GM06990 (cell line): ENCODE measurements around the gene PDRG1.

Experiments
- DNase-seq: peaks from one replicate; pipeline ENCODE4 v3.0.0-alpha.2; 2011; ENCODE audit not compliant: insufficient read length; ENCODE audit errors: extremely low read depth
- H3K27me3 ChIP-seq: replicated peaks from 2 replicates; pipeline ENCODE4 v1.6.0; 2011; ENCODE audit warnings: low read length; ENCODE audit not compliant: control insufficient read depth, insufficient read depth
- H3K36me3 ChIP-seq: 2 replicates; pipeline ENCODE4 v1.5.1; 2011; ENCODE audit warnings: low read length; ENCODE audit not compliant: control insufficient read depth, insufficient read depth
- H3K4me3 ChIP-seq: replicated peaks from 2 replicates; pipeline ENCODE4 v1.5.1; 2011; ENCODE audit warnings: low read depth, mild to moderate bottlenecking, control low read depth, low read length
- TF ChIP-seq, protein P1 (sequence below): IDR thresholded peaks from 2 replicates; pipeline ENCODE4 v1.5.1; 2011; ENCODE audit warnings: low read length, control low read depth, mild to moderate bottlenecking, inconsistent platforms; ENCODE audit not compliant: insufficient read depth, poor library complexity, severe bottlenecking

The PDRG1 gene

DNA sequence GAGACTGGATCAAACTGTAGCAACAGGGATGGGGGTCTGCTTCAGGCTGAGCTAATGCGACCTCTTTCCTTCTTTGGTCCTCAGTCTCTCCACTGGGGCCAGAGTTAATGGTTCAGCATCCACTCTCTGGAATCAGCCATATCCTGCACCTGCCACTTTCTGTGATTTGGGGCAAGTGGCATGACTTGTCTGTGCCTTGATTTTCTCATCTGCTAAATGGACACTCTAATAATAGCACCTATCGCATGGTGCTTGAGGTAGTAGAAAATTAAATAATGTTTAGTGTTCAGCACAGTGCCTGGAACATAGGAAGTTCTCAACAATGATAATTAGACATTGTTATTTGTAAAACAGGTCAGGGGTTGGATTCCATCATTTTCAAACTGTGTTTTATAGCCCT lies 22.4 kb upstream of the PDRG1 start:
- no peak for DNase-seq
- Histone ChIP-seq H3K36me3 (no peaks in the 10 kb centered on the region), H3K27me3 (peaks cover 2% of the 10 kb centered on the region), H3K4me3 (no peak overlapping the region)
- TF ChIP-seq, protein P1, sequence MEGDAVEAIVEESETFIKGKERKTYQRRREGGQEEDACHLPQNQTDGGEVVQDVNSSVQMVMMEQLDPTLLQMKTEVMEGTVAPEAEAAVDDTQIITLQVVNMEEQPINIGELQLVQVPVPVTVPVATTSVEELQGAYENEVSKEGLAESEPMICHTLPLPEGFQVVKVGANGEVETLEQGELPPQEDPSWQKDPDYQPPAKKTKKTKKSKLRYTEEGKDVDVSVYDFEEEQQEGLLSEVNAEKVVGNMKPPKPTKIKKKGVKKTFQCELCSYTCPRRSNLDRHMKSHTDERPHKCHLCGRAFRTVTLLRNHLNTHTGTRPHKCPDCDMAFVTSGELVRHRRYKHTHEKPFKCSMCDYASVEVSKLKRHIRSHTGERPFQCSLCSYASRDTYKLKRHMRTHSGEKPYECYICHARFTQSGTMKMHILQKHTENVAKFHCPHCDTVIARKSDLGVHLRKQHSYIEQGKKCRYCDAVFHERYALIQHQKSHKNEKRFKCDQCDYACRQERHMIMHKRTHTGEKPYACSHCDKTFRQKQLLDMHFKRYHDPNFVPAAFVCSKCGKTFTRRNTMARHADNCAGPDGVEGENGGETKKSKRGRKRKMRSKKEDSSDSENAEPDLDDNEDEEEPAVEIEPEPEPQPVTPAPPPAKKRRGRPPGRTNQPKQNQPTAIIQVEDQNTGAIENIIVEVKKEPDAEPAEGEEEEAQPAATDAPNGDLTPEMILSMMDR, result no peak

DNA sequence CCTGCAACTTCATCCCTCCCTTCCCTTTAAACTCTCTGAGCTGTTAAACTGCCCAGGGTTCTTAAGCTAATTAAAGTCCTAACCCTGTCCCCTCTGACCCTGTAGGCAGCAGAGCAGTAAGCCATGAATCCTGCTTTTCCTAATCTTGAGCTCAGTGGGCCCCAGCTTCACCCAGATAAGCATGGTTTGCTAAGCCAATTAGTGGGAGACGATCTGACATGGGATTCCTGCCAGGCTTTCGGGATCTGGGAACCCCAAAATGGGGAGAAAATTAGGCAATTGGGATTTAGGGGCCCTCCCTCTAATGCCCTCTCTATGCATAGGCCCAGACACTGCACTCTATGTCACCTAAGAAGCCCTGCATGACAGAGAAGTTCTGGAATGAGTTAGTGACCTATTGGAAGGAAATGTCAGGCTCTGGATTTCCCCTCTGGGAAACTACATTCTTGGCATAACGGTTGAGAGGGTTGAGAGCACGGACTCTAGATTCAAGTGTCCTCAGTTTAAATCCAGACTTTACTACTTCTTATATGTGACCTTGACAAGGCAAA lies 20.7 kb upstream of the PDRG1 start:
- Histone ChIP-seq H3K4me3 (no peak overlapping the region), H3K36me3 (no peaks in the 10 kb centered on the region), H3K27me3 (peaks cover 2% of the 10 kb centered on the region)
- TF ChIP-seq, protein P1, result no peak
- no peak for DNase-seq

DNA sequence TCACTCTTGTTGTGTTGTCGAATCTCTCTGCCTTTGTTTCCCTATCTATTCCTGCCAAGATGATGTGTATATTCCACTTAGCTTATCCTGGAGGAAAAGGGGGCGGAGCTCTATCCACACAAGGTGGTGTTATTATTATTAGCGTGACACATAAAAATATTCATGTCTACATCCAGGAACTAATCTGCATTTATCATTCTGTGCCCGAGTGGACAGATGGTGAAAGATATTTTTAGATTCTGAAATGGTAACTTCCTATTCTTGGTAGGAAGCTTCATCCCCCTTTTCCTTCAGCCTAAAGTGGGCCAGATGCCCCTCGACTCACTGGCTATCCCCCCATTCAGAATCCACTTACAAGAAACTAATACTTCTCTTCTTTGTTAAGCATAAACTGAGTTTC lies 18.1 kb upstream of the PDRG1 start:
- TF ChIP-seq, protein P1, result no peak
- Histone ChIP-seq H3K4me3 (no peak overlapping the region), H3K27me3 (peaks cover 2% of the 10 kb centered on the region), H3K36me3 (no peaks in the 10 kb centered on the region)
- DNase-seq, result no peak

GRCh38 chr20:31968291-31969126 lies 16.7 kb upstream of the PDRG1 start:
- no peaks in the 10 kb centered on the region for H3K27me3 ChIP-seq
- H3K4me3 ChIP-seq, result no peak overlapping the region
- TF ChIP-seq, protein P1, result no peak
- no peaks in the 10 kb centered on the region for H3K36me3 ChIP-seq
- peak; percentile 80 for DNase-seq

DNA sequence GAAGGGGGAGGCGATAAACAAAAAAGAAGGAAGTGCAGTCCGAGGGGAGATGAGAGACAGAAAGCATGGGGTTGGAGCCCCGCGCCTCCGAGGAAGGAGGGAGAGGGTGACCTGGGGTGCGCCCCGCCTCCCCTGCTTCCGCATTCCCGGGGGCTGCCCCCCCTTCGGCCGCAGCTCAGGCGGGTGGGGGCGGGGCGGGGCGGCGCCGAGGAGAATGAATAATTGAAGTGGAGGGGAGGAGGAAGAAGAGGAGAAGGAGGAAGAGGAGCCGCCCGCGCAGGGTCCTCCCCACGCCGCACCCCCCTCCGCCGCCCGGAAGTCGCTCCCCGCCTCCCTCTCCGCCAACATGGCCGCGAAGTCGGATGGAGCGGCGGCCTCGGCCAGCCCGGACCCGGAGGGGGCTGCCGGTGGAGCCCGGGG lies 16.0 kb upstream of the PDRG1 start, which contains the start of gene XKR7:
Gene XKR7 (plus strand): TSS at position 322 of the 420 bp plus-strand sequence. CDS start 25 bp downstream, at position 347.
- Histone ChIP-seq H3K4me3 (no peak within 1 kb of the TSS), H3K27me3 (no peaks in the 10 kb centered on the region), H3K36me3 (no peaks in the 10 kb centered on the region)
- TF ChIP-seq, protein P1, result no peak
- no peak for DNase-seq
